MCF 10A (cell line): ENCODE data around the gene TRPV2. TPM values are rescaled to one million over a fixed set of nuclear protein-coding genes. Genes with fewer than 3 reads are reported as not detected.

Source experiments
- BruUV-seq: library from RNA; stranded (reverse); fragments of 400-500 nt; replicated peaks from 2 replicates; lab custom pipeline; 2021; lab: Mats Ljungman, UMichigan
- CTCF ChIA-PET: fragments of 300-600 bp; sonication (Branson Sonifier 250); formaldehyde crosslinking; extraction: SDS; loops from one replicate; lab custom pipeline; 2021; ENCODE audit warnings: antibody characterized with exemption, inconsistent platforms; lab: Yijun Ruan, JAX
- POLR2A ChIA-PET: fragments of 300-600, 350-650 bp; sonication (Branson Sonifier 250); formaldehyde crosslinking; extraction: SDS; loops from one replicate; lab custom pipeline; 2020; ENCODE audit warnings: antibody characterized with exemption, inconsistent platforms; lab: Yijun Ruan, JAX
- DNase-seq: peaks from one replicate; pipeline ENCODE4 v3.0.0-alpha.2; 2018; ENCODE audit not compliant: unreplicated experiment
- H3K27ac Mint-ChIP-seq: one replicate; pipeline ENCODE4 v1.8.0; 2022; ENCODE audit warnings: mild to moderate bottlenecking, low read depth, mixed read lengths; ENCODE audit not compliant: unreplicated experiment
- H3K27me3 Mint-ChIP-seq: one replicate; pipeline ENCODE4 v1.8.0; 2022; ENCODE audit warnings: mixed read lengths; ENCODE audit not compliant: insufficient read depth, unreplicated experiment
- H3K36me3 Mint-ChIP-seq: one replicate; pipeline ENCODE4 v1.8.0; 2022; ENCODE audit warnings: mild to moderate bottlenecking, moderate library complexity, mixed read lengths; ENCODE audit not compliant: insufficient read depth, unreplicated experiment
- H3K4me1 Mint-ChIP-seq: one replicate; pipeline ENCODE4 v1.8.0; 2022; ENCODE audit warnings: mixed read lengths; ENCODE audit not compliant: insufficient read depth, unreplicated experiment
- H3K4me3 Mint-ChIP-seq: one replicate; pipeline ENCODE4 v1.8.0; 2022; ENCODE audit warnings: mild to moderate bottlenecking, moderate library complexity, mixed read lengths; ENCODE audit not compliant: unreplicated experiment
- H3K9me3 Mint-ChIP-seq: one replicate; pipeline ENCODE4 v1.8.0; 2022; ENCODE audit warnings: mixed read lengths; ENCODE audit not compliant: unreplicated experiment
- intact Hi-C: fragments of 100-400 bp; cut with micrococcal nuclease; formaldehyde crosslinking; loops from 2 replicates; pipeline ENCODE4 v1.14.1; 2022
- total RNA-seq: library from RNA; stranded (reverse); gene quantifications from 2 replicates; pipeline ENCODE4 v1.2.3, GENCODE V29; 2022
- TF ChIP-seq, protein P1 (sequence below): fragments of 200-600 bp; IDR thresholded peaks from one replicate; pipeline ENCODE4 v1.8.0; 2022; ENCODE audit warnings: antibody characterized with exemption, mild to moderate bottlenecking; ENCODE audit not compliant: unreplicated experiment

Gene TRPV2
- total RNA-seq, 1 experiment from 2014 or later = not detected

DNA sequence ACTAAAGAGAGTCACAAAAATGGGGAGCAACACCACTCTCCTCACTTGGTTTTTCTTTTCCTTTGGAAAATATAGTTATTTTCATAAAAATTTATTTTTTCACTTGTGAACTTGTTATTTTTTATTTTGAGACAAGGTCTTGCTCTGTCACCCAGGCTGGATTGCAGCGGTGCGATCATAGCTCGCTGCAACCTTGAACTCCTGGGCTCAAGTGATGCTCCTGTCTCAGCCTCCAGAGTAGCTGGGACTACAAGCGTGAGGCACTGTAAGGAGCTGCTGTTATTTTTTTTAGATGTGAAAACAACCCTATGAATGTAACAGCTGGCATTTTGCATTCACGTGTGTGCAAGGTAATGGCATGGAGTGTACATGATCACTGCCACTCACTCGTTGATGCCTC lies 51.7 kb downstream of the TRPV2 start:
- intact Hi-C loops = no loop called here
- TF ChIP-seq, protein P1, sequence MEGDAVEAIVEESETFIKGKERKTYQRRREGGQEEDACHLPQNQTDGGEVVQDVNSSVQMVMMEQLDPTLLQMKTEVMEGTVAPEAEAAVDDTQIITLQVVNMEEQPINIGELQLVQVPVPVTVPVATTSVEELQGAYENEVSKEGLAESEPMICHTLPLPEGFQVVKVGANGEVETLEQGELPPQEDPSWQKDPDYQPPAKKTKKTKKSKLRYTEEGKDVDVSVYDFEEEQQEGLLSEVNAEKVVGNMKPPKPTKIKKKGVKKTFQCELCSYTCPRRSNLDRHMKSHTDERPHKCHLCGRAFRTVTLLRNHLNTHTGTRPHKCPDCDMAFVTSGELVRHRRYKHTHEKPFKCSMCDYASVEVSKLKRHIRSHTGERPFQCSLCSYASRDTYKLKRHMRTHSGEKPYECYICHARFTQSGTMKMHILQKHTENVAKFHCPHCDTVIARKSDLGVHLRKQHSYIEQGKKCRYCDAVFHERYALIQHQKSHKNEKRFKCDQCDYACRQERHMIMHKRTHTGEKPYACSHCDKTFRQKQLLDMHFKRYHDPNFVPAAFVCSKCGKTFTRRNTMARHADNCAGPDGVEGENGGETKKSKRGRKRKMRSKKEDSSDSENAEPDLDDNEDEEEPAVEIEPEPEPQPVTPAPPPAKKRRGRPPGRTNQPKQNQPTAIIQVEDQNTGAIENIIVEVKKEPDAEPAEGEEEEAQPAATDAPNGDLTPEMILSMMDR = no peak
- BruUV-seq = no TSS peak
- POLR2A ChIA-PET = no interaction called here
- Mint-ChIP-seq H3K27ac (no peak overlapping the region), H3K9me3 (no peaks in the 10 kb centered on the region), H3K4me3 (no peak overlapping the region), H3K36me3 (peaks cover 6% of the 10 kb centered on the region), H3K4me1 (no peaks in the 10 kb centered on the region), H3K27me3 (peaks cover 50% of the 10 kb centered on the region)
- no peak for DNase-seq
- CTCF ChIA-PET = interaction anchor here (0.8 to 1.3 kb wide), 3 partner anchors 8 to 103 kb away, joined by 3 to 4 read pairs (median 4); no protein-coding TSS in a partner anchor

GRCh38 chr17:16467886-16468285 lies 52.5 kb downstream of the TRPV2 start:
- Mint-ChIP-seq H3K9me3 (no peaks in the 10 kb centered on the region), H3K27ac (no peak overlapping the region), H3K27me3 (peaks cover 55% of the 10 kb centered on the region), H3K4me3 (no peak overlapping the region), H3K36me3 (peaks cover 6% of the 10 kb centered on the region), H3K4me1 (no peaks in the 10 kb centered on the region)
- POLR2A ChIA-PET = no interaction called here
- no peak for DNase-seq
- intact Hi-C loops = no loop called here
- BruUV-seq = no TSS peak
- CTCF ChIA-PET = interaction anchor here (1.3 kb wide), 1 partner anchor 53 kb away, joined by 4 read pairs; no protein-coding TSS in a partner anchor
- TF ChIP-seq, protein P1 = no peak

- TF ChIP-seq, protein P1 = no peak
- Mint-ChIP-seq H3K27ac (no peak overlapping the region), H3K27me3 (peaks cover 55% of the 10 kb centered on the region), H3K9me3 (no peaks in the 10 kb centered on the region), H3K36me3 (peaks cover 6% of the 10 kb centered on the region), H3K4me1 (no peaks in the 10 kb centered on the region), H3K4me3 (no peak overlapping the region)
- no TSS peak for BruUV-seq
- ChIA-PET POLR2A (interaction anchor here (0.6 kb wide), 1 partner anchor 21 kb away, joined by 3 read pairs; no protein-coding TSS in a partner anchor), CTCF (interaction anchor here (0.7 to 1.3 kb wide), 3 partner anchors 15 to 53 kb away, joined by 3 to 4 read pairs (median 3); no protein-coding TSS in a partner anchor)
- DNase-seq = no peak
- intact Hi-C loops = no loop called here
These were observed 53.1 kb downstream of the TRPV2 start for GRCh38 chr17:16468428-16468992.

GRCh38 chr17:16470265-16470664 lies 54.9 kb downstream of the TRPV2 start:
- Mint-ChIP-seq H3K9me3 (no peaks in the 10 kb centered on the region), H3K36me3 (peaks cover 6% of the 10 kb centered on the region), H3K27ac (no peak overlapping the region), H3K27me3 (peaks cover 65% of the 10 kb centered on the region), H3K4me3 (no peak overlapping the region), H3K4me1 (no peaks in the 10 kb centered on the region)
- CTCF ChIA-PET = interaction anchor here (1.7 to 3.5 kb wide), 2 partner anchors 17 to 50 kb away, joined by 6 to 19 read pairs; no protein-coding TSS in a partner anchor
- no peak for DNase-seq
- intact Hi-C loops = no loop called here
- BruUV-seq = no TSS peak
- TF ChIP-seq, protein P1 = no peak
- POLR2A ChIA-PET = no interaction called here
